HL-60 (cell line): ENCODE measurements around the gene MAP3K10.

Source experiments
- DNase-seq, 2 experiments: peaks; one replicate each; pipeline ENCODE4 v3.0.0-alpha.2; 2010 to 2020; ENCODE audit warnings: low read depth in 1 of 2, low spot score in 1 of 2
- H3K27ac ChIP-seq: fragments of 250-450 bp; sonication (Bioruptor Pico); replicated peaks from 2 replicates; pipeline ENCODE4 v1.5.1; 2020; ENCODE audit warnings: mild to moderate bottlenecking, moderate library complexity
- H3K27me3 ChIP-seq: fragments of 250-450 bp; sonication (Bioruptor Pico); 2 replicates; pipeline ENCODE4 v1.5.1; 2021; ENCODE audit warnings: mild to moderate bottlenecking, moderate library complexity; ENCODE audit not compliant: insufficient read depth, poor library complexity, severe bottlenecking
- H3K4me3 ChIP-seq: replicated peaks from 2 replicates; pipeline ENCODE4 v1.5.1; 2011; ENCODE audit warnings: mild to moderate bottlenecking, control low read depth, low read length; ENCODE audit not compliant: insufficient read depth
- CTCF ChIP-seq: IDR thresholded peaks from one replicate; pipeline ENCODE4 v1.5.1; 2011; ENCODE audit warnings: low read length, control low read depth, inconsistent platforms; ENCODE audit not compliant: insufficient read depth
- GABPA ChIP-seq: IDR thresholded peaks from 2 replicates; pipeline ENCODE4 v1.6.1; 2012; ENCODE audit warnings: low read depth
- POLR2AphosphoS5 ChIP-seq: IDR thresholded peaks from 2 replicates; pipeline ENCODE4 v1.6.1; 2012; ENCODE audit warnings: low read depth
- SPI1 ChIP-seq: IDR thresholded peaks from 2 replicates; pipeline ENCODE4 v1.6.1; 2012; ENCODE audit warnings: low read depth, mild to moderate bottlenecking, borderline replicate concordance
- TF ChIP-seq, protein P1 (sequence below): IDR thresholded peaks from 2 replicates; pipeline ENCODE4 v1.6.1; 2012; ENCODE audit warnings: low read depth; ENCODE audit not compliant: insufficient replicate concordance

The MAP3K10 gene

GRCh38 chr19:40245506-40246128 lies 54.4 kb downstream of the MAP3K10 start:
- Histone ChIP-seq H3K27me3 (no peaks in the 10 kb centered on the region), H3K4me3 (no peak overlapping the region), H3K27ac (no peak overlapping the region)
- DNase-seq = no peak
- TF ChIP-seq GABPA (no peak), CTCF (no peak), POLR2AphosphoS5 (no peak), SPI1 (no peak)
- TF ChIP-seq, protein P1, sequence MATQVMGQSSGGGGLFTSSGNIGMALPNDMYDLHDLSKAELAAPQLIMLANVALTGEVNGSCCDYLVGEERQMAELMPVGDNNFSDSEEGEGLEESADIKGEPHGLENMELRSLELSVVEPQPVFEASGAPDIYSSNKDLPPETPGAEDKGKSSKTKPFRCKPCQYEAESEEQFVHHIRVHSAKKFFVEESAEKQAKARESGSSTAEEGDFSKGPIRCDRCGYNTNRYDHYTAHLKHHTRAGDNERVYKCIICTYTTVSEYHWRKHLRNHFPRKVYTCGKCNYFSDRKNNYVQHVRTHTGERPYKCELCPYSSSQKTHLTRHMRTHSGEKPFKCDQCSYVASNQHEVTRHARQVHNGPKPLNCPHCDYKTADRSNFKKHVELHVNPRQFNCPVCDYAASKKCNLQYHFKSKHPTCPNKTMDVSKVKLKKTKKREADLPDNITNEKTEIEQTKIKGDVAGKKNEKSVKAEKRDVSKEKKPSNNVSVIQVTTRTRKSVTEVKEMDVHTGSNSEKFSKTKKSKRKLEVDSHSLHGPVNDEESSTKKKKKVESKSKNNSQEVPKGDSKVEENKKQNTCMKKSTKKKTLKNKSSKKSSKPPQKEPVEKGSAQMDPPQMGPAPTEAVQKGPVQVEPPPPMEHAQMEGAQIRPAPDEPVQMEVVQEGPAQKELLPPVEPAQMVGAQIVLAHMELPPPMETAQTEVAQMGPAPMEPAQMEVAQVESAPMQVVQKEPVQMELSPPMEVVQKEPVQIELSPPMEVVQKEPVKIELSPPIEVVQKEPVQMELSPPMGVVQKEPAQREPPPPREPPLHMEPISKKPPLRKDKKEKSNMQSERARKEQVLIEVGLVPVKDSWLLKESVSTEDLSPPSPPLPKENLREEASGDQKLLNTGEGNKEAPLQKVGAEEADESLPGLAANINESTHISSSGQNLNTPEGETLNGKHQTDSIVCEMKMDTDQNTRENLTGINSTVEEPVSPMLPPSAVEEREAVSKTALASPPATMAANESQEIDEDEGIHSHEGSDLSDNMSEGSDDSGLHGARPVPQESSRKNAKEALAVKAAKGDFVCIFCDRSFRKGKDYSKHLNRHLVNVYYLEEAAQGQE = no peak

- Histone ChIP-seq H3K27me3 (no peaks in the 10 kb centered on the region), H3K27ac (no peak overlapping the region), H3K4me3 (no peak overlapping the region)
- TF ChIP-seq SPI1 (no peak), POLR2AphosphoS5 (no peak)
- TF ChIP-seq, protein P1 = no peak
- no peak for DNase-seq
These were observed 55.3 kb downstream of the MAP3K10 start for GRCh38 chr19:40246292-40247073.

DNA sequence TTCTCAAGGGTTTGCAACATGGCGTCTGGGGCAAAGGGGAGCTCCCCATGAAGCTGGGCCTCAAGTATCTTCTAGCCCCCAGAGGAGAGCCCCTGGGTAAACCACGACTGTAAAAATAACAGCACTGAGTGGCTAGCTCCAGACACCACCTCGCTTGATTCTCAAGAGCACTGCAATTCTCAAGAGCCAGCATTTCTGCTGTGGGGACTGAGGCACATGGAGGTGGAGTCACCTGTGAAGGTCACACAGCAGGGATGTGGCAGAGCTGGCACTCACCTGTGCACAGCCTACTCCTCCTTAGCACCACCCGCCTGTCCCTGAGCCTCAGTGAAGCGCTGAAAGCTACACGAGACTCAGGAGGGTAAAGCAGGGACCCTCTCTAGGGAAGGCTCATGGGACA lies 56.0 kb downstream of the MAP3K10 start:
- TF ChIP-seq GABPA (no peak), CTCF (no peak), POLR2AphosphoS5 (no peak), SPI1 (no peak)
- TF ChIP-seq, protein P1 = no peak
- Histone ChIP-seq H3K4me3 (no peak overlapping the region), H3K27me3 (no peaks in the 10 kb centered on the region), H3K27ac (no peak overlapping the region)
- DNase-seq = no peak
